GM19372 (cell line): ENCODE data around the gene NRP1.

Source experiments
- ATAC-seq: cut with Tn5 transposase; IDR thresholded peaks from one replicate; pipeline ENCODE4 v1.9.1; 2021; ENCODE audit warnings: mild to moderate bottlenecking, low read depth, moderate library complexity; ENCODE audit not compliant: unreplicated experiment

Gene NRP1

GRCh38 chr10:33271969-33272583 lies 62.4 kb downstream of the NRP1 start:
- ATAC-seq, result no peak

- no peak for ATAC-seq
These were observed 63.5 kb downstream of the NRP1 start for GRCh38 chr10:33270971-33271370.

- no peak for ATAC-seq
These were observed 66.8 kb downstream of the NRP1 start for GRCh38 chr10:33267708-33268107.

GRCh38 chr10:33265621-33266020 lies 68.8 kb downstream of the NRP1 start:
- ATAC-seq, result no peak

- ATAC-seq, result no peak
These were observed 71.0 kb downstream of the NRP1 start for GRCh38 chr10:33263453-33263852.

GRCh38 chr10:33262871-33263270 lies 71.6 kb downstream of the NRP1 start:
- ATAC-seq, result no peak

- no peak for ATAC-seq
These were observed 73.9 kb downstream of the NRP1 start for GRCh38 chr10:33260403-33261149.

- no peak for ATAC-seq
These were observed 75.5 kb downstream of the NRP1 start for GRCh38 chr10:33258967-33259366.

- no peak for ATAC-seq
These were observed 76.9 kb downstream of the NRP1 start for GRCh38 chr10:33257439-33258080.

- ATAC-seq, result no peak
These were observed 78.0 kb downstream of the NRP1 start for GRCh38 chr10:33256458-33256857.

GRCh38 chr10:33254556-33255160 lies 79.8 kb downstream of the NRP1 start:
- no peak for ATAC-seq

- no peak for ATAC-seq
These were observed 81.1 kb downstream of the NRP1 start for GRCh38 chr10:33253411-33253810.

GRCh38 chr10:33252794-33253203 lies 81.7 kb downstream of the NRP1 start:
- no peak for ATAC-seq

- no peak for ATAC-seq
These were observed 82.1 kb downstream of the NRP1 start for GRCh38 chr10:33252324-33252723.

- ATAC-seq, result no peak
These were observed 84.7 kb downstream of the NRP1 start for GRCh38 chr10:33249659-33250345.

- ATAC-seq, result no peak
These were observed 85.3 kb downstream of the NRP1 start for GRCh38 chr10:33249137-33249536.

- no peak for ATAC-seq
These were observed 85.8 kb downstream of the NRP1 start for GRCh38 chr10:33248638-33249037.

- ATAC-seq, result no peak
These were observed 87.1 kb downstream of the NRP1 start for GRCh38 chr10:33247221-33247922.

- ATAC-seq, result no peak
These were observed 89.1 kb downstream of the NRP1 start for GRCh38 chr10:33245343-33245742.

GRCh38 chr10:33244354-33244967 lies 90.0 kb downstream of the NRP1 start:
- ATAC-seq, result no peak
